GM18858 (cell line): ENCODE data around the gene GPI.
A peak's percentile ranks its signal among the peaks of the same experiment; 100 is the strongest.

Source experiments
- ATAC-seq: cut with Tn5 transposase; IDR thresholded peaks from one replicate; pipeline ENCODE4 v1.9.1; 2021; ENCODE audit not compliant: unreplicated experiment

GPI gene

DNA sequence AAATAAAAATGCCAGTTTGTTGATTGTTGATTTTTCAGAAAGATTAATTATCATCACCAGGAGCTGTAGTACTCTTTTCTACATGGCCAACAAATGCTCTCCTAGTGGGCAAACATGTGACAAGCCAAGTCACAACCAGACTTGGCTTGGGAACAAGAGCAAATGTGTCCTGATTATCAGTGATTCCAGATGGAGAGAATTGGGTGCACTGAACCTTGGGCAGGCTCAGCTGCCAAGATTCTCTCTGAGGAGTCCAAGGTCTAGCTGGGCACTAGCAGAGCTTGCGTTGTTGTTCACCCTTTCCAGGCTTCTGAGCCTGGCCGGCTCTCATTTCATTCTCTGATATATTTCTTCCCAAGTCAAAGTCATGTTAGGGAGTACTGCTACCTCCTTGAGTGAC lies 27.3 kb upstream of the GPI start:
- no peak for ATAC-seq

GRCh38 chr19:34341935-34342680 lies 22.9 kb upstream of the GPI start:
- no peak for ATAC-seq

- no peak for ATAC-seq
These were observed 21.2 kb upstream of the GPI start for GRCh38 chr19:34343751-34344150.

- no peak for ATAC-seq
These were observed 19.0 kb upstream of the GPI start for GRCh38 chr19:34345947-34346351.

- ATAC-seq, result no peak
These were observed 17.3 kb upstream of the GPI start for GRCh38 chr19:34347561-34348165.

DNA sequence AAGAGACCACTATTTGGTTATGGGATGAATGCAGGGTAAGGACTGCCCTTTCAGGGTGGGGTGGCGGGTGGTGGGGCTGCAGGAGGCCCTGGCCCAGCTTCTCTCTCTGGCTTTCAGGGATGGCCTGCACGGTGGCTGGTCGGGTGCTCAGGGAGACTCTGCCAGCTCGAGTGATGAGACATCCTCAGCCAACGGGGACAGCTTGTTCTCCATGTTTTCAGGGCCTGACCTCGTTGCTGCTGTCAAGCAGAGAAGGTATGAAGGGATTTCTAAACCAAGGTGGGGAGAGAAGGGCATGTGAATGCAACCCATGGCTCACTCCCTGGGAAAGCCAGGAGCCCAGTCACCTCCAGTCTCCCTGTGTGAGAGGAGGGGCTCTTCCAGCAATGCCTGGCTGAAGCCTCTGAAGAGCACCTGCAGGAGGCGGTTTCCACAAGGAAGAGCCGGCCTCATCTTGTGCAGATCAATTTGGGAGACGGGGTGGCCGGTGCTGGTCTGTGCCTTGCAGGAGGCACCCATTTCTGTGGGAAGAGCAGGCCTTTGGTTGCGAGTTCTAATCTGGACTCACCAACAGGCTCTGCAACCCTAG lies 16.0 kb upstream of the GPI start:
- no peak for ATAC-seq

DNA sequence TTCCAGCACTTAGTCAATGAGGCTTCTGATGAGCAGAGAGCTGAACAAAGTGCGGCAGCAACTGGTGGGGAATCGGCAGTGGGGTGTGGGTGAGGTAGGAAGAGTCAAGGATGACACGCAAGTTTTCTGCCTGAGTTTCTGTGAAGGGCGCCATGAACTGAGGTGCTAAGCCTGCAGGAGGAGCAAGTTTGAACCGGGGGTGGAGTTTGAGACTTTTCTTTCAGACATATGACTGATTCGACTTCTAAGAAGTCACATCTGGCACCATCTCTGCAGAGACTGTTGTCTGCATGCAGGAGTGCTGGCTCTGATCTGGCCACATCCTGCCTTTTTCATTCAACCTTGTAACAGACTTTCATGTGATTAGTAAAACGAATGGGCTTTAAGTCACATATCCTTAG lies 14.8 kb upstream of the GPI start:
- ATAC-seq, result no peak

GRCh38 chr19:34351382-34351826 lies 13.6 kb upstream of the GPI start:
- no peak for ATAC-seq

- ATAC-seq, result no peak
These were observed 11.4 kb upstream of the GPI start for GRCh38 chr19:34353546-34353945.

DNA sequence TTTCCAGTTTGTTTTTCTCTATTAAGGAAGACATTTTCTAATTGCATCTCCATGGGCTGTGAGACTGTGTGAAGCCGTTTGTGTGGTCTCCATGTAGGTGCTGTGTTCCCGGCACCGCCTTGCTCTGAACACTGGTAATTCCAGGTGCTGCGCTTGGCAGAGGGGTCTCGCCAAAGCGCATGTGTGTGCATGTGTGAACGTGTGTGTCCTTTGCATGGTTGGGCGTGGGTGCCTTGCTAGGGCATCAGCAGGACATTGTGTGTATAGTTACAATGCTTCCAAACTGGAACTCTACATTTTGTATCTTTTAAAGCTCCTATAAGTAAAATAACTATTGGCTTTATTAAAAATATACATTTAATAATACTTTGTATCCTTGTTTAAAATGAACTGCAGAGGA lies 9.8 kb upstream of the GPI start:
- no peak for ATAC-seq

GRCh38 chr19:34356875-34357274 lies 8.1 kb upstream of the GPI start:
- ATAC-seq, result no peak

DNA sequence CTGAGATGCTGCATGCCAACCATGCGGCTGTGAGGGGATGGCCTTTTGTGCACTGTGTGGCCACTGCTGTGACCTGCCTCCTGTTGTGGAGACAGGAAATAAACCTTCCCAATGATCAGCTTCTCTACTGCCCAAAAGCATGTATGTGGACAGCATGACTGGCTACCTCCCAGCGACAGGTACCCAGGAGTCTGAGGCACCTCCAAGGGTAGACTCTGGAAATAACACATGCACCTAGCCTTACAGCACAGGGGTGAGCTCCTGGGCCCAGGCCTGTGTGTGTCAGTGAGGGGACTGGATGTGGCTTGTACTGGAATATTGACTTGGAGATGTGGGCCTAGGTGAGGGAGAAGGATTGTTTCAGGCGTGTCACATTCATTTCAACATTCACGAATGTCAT lies 7.6 kb upstream of the GPI start:
- ATAC-seq, result no peak

- ATAC-seq, result peak; percentile 87
These were observed 5.6 kb upstream of the GPI start for GRCh38 chr19:34359140-34359953.

GRCh38 chr19:34359954-34360315 lies 5.1 kb upstream of the GPI start:
- ATAC-seq, result no peak

DNA sequence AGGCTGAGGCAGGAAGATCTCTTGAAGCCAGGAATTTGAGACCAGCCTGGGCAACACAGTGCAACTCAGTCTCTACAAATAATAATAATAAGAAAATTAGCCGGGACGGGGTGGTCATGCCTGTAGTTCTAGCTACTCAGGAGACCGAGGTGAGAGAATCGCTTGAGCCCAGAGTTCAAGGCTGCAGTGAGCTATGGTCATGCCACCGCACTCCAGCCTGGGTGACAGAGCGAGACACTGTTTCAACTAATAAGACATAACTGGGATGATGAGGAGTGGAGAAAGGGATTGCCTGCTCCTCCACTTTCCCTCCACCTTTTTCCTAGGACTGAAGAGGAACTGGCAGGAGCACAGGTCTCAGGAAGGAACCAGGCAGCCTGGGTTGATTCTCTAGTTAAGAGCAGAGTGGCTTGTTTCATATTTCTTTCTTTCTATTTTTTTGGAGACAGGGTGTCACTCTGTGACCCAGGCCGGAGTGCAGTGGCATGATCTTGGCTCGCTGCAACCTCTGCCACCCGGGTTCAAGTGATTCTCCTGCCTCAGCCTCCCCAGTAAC lies 4.6 kb upstream of the GPI start:
- no peak for ATAC-seq

GRCh38 chr19:34362679-34363069 lies 2.3 kb upstream of the GPI start:
- ATAC-seq, result no peak

DNA sequence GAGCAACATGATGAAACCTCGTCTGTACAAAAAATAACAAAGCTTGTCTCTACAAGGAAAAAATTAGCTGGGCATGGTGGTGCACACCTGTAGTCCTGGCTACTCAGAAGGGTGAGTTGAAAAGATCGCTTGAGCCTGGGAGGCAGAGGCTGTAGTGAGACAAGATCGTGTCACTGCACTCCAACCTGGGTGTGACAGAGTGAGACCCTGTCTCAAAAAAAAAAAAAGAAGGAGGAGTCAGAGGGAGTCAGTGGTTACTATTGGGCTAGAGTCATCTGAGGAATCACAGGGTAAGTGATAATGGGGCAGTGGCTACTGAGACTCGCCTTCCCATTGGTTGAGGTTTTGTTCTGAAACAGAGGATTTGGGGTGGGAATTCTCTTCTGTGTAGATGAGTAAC lies 1.9 kb upstream of the GPI start:
- no peak for ATAC-seq

GRCh38 chr19:34363930-34364329 lies 1.1 kb upstream of the GPI start:
- no peak for ATAC-seq

DNA sequence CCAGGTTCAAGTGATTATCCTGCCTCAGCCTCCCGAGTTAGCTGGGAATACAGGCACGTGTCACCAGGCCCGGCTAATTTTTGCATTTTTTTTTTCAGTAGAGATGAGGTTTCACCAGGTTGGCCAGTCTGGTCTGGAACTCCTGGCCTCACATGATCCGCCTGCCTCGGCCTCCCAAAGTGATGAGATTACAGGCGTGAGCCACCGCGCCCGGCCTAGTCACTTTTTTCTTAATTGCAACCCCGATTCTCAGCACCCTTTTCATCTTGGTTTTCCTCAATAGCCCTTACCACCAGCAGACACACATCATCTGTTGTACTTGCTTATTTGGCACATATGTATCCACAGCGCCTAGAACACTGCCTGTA lies 550 bp upstream of the GPI start:
- ATAC-seq, result no peak

DNA sequence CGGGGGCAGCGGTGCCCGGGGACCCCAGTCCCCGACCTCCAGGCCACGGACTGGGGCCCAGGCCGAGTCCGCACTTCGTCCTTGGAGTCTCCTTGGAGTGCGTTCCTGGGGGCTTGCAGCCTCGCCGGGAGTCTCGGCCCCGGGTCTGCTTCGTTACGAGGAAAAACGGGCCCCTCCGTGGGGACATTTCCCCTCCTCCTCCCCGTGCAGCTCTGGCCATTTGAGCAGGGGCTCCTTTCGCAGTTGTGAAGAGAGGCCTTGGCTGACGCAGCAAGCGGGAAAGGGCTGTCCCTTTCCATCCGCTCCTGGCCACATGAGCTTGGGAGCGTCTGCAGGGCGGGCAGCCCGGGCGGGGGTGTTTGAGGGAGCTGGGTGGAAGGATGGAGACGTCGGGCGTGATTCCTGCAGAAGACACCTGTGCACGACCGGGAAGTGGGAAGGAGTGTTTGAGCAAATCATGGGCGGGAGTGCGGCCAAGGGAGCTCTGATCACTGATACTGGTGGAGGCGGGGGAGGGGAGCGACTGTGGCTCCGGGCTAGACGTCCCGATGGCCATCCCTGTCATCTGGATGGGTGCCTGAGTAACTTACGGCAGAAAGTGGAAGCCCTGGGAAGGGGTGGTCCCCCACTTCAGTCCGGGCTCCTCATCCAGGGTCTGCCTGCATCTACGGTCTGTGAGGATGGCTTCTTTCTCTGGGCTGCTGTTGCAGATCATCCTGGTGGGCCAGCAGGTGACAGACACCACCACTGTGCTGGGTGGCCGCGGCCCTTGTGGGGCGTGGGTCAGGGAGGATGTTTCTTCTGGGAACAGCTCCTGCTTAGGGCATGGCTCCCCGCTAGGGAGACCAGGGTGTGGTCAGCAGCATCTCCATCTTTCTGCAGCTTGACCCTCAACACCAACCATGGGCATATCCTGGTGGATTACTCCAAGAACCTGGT lies 736 bp downstream of the GPI start:
- ATAC-seq, result no peak
